ENCODE results near the gene PEX5L. TPM values are rescaled to one million over a fixed set of nuclear protein-coding genes. Genes with fewer than 3 reads are reported as not detected.

The PEX5L gene
- total and polyA plus RNA-seq, 2 experiments from 2014 or later: 6.3 to 7.0 TPM

DNA sequence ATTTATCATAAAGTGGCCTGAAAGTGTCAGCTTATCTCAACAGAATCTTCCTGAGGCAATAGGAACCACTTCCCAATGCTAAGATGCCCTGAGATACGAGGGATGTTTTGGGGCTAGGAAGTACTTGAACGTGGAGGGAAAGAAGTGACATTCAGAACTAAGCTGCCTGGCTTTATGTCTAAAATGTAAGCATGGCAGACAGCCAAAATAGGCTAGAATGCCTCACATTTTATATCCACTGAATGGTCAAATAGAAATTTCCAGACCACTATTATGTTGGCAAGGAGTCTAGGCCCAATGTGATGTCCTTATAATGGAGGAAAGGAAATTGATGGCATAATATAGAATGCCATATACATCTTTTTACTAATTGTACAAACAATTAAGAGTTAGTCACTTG, 154.9 kb downstream of the PEX5L start:
- DNase-seq (ENCODE audit: low spot score): no peak
- Histone ChIP-seq H3F3A (replicated peaks; ENCODE audit: low read depth) (no peaks in the 10 kb centered on the region), H4K20me1 (replicated peaks; ENCODE audit: insufficient read depth) (no peaks in the 10 kb centered on the region), H3K4me3 (no peak overlapping the region), H2AFZ (no peak overlapping the region), H3K4me2 (no peak overlapping the region), H3K27me3 (ENCODE audit: insufficient read depth) (no peaks in the 10 kb centered on the region), H3K9me2 (ENCODE audit: insufficient read depth) (no peaks in the 10 kb centered on the region), H3K79me2 (replicated peaks; ENCODE audit: insufficient read depth) (no peaks in the 10 kb centered on the region), H3K4me1 (ENCODE audit: insufficient read depth) (peaks cover 18% of the 10 kb centered on the region; the same call in 1 of the 2 replicates), H3K36me3 (ENCODE audit: insufficient read depth) (no peaks in the 10 kb centered on the region), H3K27ac (ENCODE audit: low read depth) (no peak overlapping the region)
- no peak for ATAC-seq
- H3K27me3 Mint-ChIP-seq (ENCODE audit: insufficient read depth, low read depth, poor library complexity): peaks cover 2% of the 10 kb centered on the region
- H3K4me1 Mint-ChIP-seq: peaks cover 41% of the 10 kb centered on the region
- H3K9me3 Mint-ChIP-seq: no peaks in the 10 kb centered on the region
- TF ChIP-seq, protein P1, sequence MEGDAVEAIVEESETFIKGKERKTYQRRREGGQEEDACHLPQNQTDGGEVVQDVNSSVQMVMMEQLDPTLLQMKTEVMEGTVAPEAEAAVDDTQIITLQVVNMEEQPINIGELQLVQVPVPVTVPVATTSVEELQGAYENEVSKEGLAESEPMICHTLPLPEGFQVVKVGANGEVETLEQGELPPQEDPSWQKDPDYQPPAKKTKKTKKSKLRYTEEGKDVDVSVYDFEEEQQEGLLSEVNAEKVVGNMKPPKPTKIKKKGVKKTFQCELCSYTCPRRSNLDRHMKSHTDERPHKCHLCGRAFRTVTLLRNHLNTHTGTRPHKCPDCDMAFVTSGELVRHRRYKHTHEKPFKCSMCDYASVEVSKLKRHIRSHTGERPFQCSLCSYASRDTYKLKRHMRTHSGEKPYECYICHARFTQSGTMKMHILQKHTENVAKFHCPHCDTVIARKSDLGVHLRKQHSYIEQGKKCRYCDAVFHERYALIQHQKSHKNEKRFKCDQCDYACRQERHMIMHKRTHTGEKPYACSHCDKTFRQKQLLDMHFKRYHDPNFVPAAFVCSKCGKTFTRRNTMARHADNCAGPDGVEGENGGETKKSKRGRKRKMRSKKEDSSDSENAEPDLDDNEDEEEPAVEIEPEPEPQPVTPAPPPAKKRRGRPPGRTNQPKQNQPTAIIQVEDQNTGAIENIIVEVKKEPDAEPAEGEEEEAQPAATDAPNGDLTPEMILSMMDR (conservative IDR thresholded peaks at IDR 0.05; ENCODE audit: low read depth in 2 of 2): no peak
- TF ChIP-seq, protein P2, sequence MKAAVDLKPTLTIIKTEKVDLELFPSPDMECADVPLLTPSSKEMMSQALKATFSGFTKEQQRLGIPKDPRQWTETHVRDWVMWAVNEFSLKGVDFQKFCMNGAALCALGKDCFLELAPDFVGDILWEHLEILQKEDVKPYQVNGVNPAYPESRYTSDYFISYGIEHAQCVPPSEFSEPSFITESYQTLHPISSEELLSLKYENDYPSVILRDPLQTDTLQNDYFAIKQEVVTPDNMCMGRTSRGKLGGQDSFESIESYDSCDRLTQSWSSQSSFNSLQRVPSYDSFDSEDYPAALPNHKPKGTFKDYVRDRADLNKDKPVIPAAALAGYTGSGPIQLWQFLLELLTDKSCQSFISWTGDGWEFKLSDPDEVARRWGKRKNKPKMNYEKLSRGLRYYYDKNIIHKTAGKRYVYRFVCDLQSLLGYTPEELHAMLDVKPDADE (IDR thresholded peaks at IDR 0.05): no peak
- no peak for TF ChIP-seq POLR2AphosphoS5 (IDR thresholded peaks at IDR 0.05; ENCODE audit: low read depth)
- TF ChIP-seq NANOG (IDR thresholded peaks at IDR 0.05; ENCODE audit: borderline replicate concordance): no peak
- TF ChIP-seq, protein P3, sequence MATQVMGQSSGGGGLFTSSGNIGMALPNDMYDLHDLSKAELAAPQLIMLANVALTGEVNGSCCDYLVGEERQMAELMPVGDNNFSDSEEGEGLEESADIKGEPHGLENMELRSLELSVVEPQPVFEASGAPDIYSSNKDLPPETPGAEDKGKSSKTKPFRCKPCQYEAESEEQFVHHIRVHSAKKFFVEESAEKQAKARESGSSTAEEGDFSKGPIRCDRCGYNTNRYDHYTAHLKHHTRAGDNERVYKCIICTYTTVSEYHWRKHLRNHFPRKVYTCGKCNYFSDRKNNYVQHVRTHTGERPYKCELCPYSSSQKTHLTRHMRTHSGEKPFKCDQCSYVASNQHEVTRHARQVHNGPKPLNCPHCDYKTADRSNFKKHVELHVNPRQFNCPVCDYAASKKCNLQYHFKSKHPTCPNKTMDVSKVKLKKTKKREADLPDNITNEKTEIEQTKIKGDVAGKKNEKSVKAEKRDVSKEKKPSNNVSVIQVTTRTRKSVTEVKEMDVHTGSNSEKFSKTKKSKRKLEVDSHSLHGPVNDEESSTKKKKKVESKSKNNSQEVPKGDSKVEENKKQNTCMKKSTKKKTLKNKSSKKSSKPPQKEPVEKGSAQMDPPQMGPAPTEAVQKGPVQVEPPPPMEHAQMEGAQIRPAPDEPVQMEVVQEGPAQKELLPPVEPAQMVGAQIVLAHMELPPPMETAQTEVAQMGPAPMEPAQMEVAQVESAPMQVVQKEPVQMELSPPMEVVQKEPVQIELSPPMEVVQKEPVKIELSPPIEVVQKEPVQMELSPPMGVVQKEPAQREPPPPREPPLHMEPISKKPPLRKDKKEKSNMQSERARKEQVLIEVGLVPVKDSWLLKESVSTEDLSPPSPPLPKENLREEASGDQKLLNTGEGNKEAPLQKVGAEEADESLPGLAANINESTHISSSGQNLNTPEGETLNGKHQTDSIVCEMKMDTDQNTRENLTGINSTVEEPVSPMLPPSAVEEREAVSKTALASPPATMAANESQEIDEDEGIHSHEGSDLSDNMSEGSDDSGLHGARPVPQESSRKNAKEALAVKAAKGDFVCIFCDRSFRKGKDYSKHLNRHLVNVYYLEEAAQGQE (IDR thresholded peaks at IDR 0.05; ENCODE audit: unreplicated experiment): no peak
- no peak for TF ChIP-seq JUNB (IDR thresholded peaks at IDR 0.05; ENCODE audit: unreplicated experiment)
- TF ChIP-seq EZH2 (IDR thresholded peaks at IDR 0.05; ENCODE audit: low read depth, unreplicated experiment): no peak
- TF ChIP-seq, protein P4, sequence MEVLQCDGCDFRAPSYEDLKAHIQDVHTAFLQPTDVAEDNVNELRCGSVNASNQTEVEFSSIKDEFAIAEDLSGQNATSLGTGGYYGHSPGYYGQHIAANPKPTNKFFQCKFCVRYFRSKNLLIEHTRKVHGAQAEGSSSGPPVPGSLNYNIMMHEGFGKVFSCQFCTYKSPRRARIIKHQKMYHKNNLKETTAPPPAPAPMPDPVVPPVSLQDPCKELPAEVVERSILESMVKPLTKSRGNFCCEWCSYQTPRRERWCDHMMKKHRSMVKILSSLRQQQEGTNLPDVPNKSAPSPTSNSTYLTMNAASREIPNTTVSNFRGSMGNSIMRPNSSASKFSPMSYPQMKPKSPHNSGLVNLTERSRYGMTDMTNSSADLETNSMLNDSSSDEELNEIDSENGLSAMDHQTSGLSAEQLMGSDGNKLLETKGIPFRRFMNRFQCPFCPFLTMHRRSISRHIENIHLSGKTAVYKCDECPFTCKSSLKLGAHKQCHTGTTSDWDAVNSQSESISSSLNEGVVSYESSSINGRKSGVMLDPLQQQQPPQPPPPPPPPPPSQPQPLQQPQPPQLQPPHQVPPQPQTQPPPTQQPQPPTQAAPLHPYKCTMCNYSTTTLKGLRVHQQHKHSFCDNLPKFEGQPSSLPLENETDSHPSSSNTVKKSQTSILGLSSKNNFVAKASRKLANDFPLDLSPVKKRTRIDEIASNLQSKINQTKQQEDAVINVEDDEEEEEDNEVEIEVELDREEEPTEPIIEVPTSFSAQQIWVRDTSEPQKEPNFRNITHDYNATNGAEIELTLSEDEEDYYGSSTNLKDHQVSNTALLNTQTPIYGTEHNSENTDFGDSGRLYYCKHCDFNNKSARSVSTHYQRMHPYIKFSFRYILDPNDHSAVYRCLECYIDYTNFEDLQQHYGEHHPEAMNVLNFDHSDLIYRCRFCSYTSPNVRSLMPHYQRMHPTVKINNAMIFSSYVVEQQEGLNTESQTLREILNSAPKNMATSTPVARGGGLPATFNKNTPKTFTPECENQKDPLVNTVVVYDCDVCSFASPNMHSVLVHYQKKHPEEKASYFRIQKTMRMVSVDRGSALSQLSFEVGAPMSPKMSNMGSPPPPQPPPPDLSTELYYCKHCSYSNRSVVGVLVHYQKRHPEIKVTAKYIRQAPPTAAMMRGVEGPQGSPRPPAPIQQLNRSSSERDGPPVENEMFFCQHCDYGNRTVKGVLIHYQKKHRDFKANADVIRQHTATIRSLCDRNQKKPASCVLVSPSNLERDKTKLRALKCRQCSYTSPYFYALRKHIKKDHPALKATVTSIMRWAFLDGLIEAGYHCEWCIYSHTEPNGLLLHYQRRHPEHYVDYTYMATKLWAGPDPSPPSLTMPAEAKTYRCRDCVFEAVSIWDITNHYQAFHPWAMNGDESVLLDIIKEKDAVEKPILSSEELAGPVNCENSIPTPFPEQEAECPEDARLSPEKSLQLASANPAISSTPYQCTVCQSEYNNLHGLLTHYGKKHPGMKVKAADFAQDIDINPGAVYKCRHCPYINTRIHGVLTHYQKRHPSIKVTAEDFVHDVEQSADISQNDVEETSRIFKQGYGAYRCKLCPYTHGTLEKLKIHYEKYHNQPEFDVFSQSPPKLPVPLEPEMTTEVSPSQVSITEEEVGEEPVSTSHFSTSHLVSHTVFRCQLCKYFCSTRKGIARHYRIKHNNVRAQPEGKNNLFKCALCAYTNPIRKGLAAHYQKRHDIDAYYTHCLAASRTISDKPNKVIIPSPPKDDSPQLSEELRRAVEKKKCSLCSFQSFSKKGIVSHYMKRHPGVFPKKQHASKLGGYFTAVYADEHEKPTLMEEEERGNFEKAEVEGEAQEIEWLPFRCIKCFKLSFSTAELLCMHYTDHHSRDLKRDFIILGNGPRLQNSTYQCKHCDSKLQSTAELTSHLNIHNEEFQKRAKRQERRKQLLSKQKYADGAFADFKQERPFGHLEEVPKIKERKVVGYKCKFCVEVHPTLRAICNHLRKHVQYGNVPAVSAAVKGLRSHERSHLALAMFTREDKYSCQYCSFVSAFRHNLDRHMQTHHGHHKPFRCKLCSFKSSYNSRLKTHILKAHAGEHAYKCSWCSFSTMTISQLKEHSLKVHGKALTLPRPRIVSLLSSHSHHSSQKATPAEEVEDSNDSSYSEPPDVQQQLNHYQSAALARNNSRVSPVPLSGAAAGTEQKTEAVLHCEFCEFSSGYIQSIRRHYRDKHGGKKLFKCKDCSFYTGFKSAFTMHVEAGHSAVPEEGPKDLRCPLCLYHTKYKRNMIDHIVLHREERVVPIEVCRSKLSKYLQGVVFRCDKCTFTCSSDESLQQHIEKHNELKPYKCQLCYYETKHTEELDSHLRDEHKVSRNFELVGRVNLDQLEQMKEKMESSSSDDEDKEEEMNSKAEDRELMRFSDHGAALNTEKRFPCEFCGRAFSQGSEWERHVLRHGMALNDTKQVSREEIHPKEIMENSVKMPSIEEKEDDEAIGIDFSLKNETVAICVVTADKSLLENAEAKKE (CRISPR knock-in tag; IDR thresholded peaks at IDR 0.05): no peak
- H3K4me3 Mint-ChIP-seq: no peak overlapping the region
- H3K36me3 Mint-ChIP-seq (ENCODE audit: low read depth): no peaks in the 10 kb centered on the region
- H3K27ac Mint-ChIP-seq: no peak overlapping the region; the same call in 1 of the 2 replicates
